ENCODE results near the gene PHLDB2.

- TF ChIP-seq CTCF (IDR thresholded peaks at IDR 0.05) (no peak), POLR2A (IDR thresholded peaks at IDR 0.05) (no peak)
Measured at GRCh38 chr3:111943533-111943932, 84.5 kb downstream of the PHLDB2 start.

Measured in breast epithelium (tissue), 3 donors.